GM18909 (cell line): ENCODE results near the gene SEC23A.
"Not testable (repeated sequence)": the region's sequence is repeated elsewhere in the genome, so short reads cannot be mapped to it uniquely, and the experiment has no call there.

ENCODE experiments used
- ATAC-seq: cut with Tn5 transposase; IDR thresholded peaks from one replicate; pipeline ENCODE4 v1.9.1; 2021; ENCODE audit warnings: mild to moderate bottlenecking; ENCODE audit not compliant: unreplicated experiment, poor library complexity

Gene SEC23A

DNA sequence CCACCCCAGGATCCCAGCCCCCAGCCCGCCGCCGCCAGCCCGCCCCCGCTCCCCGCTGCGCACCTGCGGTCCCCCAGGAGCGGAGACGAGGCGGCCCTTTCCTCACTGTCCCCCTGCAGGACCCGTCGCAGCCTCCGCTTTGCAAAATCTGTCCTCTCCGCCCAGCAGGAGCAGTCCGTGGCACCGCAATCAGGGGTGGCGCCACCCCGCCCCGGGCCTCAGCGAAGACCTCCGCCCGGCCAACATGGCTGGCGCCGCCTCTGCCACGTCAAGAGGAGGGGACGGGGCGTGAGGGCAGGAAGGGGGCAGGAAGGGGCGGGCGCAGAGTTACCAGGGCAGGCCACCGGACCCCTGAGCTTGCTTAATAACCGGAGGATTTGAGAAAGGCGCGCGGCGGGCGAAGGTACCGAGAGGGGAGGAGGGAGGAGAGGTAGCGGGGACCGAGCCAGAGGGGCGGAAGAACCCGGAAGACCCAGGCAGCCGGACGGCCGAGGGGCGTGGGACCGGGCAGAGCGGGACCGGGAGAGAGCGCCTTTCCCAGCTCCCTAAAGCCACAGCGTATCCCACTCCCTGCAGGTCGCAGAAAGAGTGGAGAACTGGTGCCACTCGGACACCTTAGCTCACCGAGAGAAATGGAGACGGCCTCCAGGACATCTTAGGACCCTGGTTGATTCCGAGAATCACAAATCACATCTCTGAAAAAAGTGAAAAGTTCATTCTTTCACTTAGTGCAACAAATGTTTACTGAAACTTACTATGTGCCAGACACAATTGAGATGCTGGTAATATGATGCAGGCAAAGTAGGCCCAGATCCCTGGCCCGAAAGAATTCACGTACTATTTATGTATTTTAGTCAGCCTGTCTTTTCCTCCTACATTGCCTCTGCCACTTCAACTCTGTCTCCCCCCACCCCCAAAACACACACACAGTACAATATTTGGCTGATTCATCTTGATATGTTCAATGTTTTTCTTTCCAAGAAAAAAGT is at the start of gene SEC23A:
Gene SEC23A (minus strand): TSS at position 267 of the 989 bp plus-strand sequence. CDS start 7,117 bp downstream, outside the sequence.
- peak; percentile 96 for ATAC-seq

DNA sequence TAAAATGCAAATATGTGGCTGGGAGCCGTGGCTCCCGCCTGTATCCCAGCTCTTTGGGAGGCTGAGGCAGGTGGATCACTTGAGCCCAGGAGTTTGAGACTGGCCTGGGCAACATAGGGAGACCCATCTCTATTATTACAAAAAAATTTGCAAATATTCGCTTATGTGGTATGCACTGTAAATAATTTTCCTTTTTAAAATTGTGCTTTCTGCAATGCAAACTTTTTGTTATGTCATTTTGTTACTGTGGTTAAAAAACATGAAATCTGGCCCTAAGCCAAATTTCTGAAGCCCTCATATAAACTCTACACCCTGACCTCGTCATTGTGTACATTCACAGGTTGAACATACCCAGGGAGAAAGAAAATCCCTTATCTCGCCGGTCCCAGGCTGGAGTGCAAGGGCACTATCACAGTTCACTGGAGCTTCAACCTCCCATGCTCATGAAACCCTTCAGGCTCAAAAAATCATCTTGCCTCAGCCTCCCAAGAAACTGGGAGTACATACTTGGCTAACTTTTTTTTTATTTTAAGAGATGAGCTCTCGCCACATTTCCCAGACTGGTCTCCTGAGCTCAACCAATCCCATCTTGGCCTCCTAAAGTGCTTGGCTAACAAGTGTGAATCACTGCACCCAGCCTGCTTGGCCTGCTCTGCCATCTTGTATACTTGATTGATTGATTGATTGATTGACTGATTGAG is 42.4 kb upstream of the SEC23A start:
- ATAC-seq, result no peak

DNA sequence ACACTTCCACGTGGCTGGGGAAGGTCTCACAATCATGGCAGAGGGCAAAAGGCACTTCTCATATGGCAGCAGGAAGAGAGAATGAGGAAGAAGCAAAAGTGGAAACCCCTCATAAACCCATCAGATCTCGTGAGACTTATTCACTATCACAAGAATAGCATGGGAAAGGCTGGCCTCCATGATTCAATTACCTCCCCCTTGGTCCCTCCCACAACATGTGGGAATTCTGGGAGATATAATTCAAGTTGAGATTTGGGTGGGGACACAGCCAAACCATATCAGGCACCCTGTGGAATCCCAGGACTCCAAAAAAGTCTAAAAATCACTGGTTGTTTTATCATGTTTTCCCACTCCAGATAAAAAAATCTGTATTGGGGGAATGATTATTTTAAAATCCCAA is 40.2 kb upstream of the SEC23A start:
- ATAC-seq, result not testable (repeated sequence)

DNA sequence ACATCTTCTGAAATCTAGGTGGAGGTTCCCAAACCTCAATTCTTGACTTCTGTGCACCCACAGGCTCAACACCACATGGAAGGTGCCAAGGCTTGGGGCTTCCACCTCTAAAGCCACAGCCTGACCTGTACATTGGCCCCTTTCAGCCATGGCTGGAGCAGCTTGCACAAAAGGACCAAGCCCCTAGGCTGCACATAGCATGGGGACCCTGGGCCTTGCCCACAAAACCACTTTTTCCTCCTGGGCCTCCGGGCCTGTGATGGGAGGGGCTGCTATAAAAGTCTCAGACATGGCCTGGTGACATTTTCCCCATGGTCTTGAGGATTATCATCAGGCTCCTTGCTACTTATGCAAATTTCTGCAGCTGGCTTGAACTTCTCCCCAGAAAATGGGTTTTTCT is 38.6 kb upstream of the SEC23A start:
- ATAC-seq, result not testable (repeated sequence)

DNA sequence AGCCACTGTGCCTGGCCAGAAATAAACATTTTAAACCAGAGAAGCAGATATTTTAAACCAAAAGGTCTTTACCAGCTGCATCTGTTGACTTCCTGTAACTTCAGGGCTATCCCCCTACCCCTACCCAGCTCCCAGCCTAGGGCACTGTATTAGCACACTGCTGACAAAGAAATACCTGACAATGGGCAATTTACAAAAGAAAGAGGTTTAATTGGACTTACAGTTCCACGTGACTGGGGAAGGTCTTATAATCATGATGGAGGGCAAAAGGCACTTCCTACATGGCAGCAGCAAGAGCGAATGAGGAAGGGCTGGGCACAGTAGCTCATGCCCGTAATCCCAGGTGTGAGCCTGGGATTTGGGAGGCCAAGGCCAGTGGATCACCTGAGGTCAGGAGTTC is 37.1 kb upstream of the SEC23A start:
- no peak for ATAC-seq

DNA sequence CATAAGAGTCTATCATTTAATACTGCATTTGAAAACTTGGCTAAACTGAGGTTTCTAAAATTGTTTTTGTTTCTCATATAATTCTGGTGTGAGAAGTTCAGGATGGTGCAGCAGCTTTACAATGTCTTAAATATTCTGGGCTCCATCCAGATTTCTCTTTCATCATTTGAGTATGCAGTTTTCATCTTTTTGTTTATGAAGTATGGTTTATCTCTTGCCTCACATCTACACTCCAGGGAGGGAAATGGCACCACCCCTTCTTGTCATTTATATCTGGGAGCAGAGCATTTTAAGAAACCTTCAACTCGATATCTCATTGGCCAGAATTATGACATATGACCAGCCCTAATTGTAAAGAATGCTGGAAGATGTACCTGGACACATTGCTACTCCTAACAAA is 35.4 kb upstream of the SEC23A start:
- no peak for ATAC-seq

DNA sequence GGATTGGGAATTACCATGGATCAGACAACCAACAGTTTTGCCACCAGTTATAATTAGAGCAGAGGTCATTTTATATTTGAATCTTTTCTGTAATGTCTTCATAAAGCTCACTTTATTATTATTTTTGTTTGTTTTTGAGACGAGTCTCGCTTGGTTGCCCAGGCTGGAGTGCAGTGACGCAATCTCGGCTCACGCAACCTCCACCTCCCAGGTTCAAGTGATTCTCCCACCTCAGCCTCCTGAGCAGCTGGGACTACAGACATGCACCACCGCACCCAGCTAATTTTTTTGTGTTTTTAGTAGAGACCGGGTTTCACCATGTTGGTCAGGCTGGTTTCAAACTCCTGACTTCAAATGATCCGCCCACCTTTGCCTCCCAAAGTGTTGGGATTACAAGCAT is 34.8 kb upstream of the SEC23A start:
- ATAC-seq, result not testable (repeated sequence)

DNA sequence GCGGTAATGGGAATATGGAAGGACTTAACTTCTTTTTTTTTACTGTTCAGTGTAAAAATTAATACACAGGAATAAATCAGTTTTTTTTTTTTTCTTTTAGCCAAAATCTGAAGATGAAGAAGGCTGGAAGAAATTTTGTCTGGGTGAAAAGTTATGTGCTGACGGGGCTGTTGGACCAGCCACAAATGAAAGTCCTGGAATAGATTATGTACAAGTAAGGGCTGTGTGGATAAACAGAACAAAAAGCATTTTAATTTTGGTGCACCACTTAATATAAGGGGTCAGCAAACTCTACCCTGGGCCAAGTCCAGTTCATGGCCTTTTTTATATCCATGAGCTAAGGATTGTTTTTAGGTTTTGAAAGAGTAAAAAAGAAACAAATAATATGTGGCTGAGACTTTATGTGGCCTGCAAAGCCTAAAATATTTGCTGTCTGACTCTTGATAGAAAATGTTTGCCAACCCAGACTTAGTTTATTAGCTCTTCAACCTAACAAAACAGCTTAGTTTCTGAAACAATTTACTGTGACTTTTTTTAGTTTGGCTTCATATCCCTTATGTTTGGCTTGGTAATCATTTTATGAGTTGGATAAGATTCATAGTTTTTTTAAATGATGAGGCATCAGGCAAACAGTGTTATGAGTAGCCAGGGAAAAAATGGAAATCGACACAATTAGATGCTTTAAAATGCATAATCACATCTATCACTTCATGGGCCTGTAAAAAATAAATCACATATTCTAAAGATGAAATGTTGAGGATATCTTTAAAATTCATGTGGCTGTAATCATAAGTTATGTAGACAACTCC is 19.5 kb upstream of the SEC23A start:
- no peak for ATAC-seq

DNA sequence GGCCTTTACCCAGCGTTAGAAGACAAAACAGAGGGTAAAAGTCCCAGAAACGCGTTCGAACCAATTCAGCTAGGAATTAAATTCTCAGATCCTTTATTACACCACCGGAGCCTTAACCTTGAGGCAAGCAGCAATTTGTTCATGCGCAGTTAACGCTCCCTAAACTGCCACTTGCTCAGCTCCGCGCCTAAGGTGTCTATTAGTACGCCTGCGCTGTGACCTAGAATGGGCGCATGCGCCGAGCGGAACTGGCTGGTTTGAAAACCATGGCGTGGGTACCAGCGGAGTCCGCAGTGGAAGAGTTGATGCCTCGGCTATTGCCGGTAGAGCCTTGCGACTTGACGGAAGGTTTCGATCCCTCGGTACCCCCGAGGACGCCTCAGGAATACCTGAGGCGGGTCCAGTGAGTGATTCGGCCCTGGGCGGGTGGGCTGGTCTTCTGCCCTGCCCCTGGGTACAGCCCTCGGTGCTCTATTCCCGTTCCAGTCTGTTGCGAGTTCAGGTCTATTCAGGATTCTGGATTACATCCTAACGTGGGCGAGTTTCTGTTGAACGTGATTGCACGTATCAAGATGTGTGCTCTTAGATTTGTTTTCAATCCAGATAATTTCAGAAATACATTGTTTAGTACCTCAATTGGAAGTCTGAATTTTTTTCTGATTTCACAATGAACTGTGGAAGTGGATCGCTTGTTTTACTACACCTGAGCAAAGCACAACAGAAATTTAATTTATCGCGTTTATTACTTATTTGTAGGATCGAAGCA is 11.2 kb upstream of the SEC23A start, which contains the start of gene GEMIN2:
Gene GEMIN2 (plus strand): TSS at position 251 of the 766 bp plus-strand sequence. CDS start 16 bp downstream, at position 267.
- ATAC-seq, result peak; percentile 92

DNA sequence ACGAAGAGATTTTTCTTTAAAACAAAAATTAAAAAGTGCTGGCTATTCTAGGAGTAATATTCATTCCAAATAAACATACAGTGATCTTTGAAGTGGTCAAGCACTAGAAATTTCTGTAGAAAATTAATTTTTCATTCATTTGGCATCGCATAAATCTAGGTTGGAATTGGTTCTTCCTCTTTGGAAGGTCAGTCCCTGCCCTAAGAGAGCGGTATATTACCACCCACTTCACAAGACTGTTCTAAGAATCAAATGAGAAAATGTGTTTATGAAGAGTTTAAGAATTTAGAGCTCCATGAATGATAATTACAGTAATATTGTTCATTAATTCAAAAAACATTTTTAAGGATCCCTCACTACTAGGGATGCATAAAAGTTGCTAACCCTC is 10.6 kb upstream of the SEC23A start:
- ATAC-seq, result no peak

DNA sequence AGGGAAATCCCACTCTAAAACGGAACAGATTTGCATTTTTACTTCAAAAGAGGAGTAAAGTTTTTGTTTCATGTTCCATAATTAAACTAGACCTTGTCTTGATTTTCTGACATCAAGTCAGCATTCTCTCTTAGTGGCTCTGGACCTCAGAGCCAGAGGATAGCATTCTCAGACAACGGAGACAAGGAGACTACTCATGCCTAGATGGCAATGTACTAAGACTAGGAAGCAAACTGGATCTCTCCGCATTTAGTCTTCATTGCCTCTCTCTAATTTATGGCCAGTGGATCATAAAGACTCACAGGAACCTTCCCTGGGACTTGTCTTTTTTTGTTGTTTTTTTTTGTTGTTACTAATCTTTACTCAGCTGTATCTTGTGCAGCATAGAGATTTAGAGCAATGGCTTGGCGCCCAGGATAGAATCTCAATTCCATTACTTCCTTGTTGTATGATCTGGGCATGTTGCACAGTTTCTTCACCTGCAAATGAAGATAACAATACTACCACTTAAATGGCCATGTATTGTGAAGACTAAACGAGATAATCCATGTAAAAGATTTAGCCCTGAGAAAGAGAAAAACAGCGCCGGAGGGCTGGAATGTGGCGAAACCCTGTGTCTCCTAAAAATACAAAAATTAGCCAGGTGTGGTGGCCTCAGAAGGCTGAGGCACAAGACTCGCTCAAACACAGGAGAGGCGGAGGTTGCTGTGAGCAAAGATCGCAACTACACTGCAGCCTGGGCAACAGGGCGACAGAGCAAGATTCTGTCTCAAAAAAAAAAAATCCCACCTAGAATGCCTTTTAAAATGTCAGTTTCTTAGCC is 7.1 kb upstream of the SEC23A start:
- ATAC-seq, result no peak

DNA sequence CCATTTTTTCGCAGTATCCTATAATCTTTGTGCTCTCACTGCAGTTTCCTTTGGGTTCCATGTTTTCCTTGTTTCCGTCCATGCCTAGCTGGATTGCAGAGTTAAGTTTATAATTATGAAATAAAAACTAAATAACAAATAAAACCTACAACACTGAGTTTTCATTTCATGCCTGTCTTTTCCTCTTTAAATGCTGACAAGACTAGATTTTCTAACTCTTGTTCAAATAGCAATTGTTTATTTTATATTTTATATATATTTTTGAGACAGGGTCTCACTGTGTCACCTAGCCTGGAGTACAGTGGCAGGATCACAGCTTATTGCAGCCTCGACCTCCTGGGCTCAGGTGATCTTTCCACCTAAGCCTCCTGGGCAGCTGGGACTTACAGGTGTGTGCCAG is 5.8 kb upstream of the SEC23A start:
- no peak for ATAC-seq

DNA sequence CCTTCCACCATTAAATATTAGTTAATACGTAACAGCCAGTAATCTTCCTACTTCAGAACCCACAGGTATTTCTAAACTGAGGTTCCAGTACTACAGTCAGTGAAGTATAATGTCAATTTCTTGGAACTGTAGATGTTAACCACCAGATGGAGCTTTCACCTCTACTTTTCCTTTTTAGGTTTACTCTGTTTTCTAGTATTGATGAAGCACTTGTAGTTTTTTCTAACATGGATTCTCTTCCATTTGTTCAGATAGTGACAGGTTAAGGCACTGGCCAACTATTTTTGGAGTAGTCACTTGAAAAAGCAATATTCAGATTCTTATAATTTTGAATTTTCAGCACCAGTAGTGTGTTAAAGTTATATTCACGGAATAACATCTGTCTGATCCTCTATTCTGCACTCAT is 4.6 kb upstream of the SEC23A start:
- peak; percentile 29 for ATAC-seq

DNA sequence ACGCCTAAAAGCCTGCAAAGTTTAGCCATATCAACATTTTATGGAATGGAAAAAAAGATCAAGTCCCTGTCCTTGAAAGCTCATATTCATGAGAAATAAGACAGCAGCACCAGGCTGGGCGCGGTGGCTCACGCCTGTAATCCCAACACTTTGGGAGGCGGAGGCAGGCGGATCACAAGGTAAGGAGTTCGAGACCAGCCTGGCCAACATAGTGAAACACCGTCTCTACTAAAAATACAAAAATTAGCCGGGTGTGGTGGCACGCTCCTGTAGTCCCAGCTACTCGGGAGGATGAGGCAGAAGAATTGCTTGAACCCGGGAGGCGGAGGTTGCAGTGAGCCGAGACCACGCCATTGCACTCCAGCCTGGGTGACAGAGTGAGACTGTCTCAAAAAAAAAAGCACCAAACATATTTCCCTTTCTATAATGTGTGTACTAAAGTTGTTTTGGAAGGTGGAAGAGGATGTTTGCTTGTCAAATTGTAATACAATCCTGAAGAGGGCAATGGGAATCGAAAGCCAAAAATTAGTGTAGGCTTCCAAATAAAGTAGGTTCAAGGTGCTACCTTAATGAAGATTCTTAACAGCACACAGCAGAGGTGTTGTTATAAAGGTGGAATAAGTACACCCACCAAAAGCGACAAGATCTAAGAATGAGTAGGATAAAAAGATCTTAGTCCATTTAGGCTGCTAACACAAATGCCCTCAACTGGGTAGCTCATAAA is 1.2 kb upstream of the SEC23A start:
- not testable (repeated sequence) for ATAC-seq

DNA sequence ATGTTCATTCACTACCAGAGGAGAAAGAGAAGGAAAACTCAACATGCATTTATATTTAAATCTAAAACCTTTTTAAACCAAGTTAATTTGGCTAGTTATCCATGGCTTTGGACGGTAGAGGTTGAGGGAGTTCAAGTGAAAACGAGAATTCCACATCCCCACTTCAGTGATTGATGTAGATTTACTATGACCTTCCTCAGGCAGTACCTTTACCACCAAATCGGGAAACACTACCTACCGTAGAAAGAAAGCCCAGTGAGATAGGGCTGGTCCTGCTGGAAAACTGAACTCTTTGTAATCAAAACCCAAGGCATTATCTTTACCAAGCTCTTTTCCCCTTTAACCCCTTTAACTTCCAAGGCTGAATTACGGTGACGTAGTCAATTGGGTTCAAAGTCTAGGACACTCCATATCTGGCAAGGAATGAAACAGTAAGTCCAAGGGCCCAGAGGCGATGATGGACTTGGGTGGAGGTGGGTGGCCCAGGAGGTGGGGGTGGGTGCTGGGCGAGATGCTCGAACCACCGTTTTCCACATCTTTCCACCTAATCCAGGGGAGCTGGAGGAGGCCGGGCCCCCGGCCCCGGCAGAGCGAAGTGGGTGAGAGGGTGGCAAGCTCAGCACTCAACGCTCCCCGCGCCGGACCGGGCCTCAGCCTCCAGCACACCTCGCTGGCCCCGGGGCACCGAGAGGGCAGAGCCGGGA is 618 bp downstream of the SEC23A start:
- ATAC-seq, result peak; percentile 20

DNA sequence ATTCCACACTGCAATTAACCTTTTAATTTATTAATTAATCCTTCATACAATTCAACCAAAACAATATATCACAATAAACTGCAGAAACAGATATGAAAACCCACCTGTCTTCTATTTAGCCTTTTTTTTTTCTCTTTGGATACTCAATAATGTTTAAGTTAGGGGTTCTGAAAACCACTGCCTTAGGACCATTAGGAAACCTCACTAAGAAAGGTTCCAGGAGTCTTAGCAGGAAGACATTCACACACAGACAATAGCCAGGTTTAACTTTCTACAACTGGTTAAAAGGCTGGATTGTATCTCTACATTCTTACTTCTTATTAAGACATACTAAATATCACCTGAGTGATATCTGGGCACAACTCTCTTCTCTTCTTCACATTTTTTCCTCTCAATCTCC is 3.3 kb downstream of the SEC23A start:
- ATAC-seq, result no peak

DNA sequence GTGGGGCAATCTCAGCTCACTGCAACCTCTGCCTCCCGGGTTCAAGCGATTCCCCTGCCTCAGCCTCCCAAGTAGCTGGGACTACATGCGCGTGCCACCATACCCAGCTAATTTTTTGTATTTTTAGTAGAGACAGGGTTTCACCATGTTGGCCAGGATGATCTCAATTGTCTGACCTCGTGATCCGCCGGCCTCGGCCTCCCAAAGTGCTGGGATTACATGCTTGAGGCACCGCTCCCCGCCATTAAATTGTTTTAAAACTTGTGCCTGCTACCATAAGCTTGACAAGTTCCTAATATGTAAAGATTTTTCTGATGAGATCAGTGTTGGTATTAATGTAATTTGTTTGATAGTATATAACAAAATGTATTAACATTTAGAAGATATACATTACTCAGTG is 3.8 kb downstream of the SEC23A start:
- not testable (repeated sequence) for ATAC-seq

DNA sequence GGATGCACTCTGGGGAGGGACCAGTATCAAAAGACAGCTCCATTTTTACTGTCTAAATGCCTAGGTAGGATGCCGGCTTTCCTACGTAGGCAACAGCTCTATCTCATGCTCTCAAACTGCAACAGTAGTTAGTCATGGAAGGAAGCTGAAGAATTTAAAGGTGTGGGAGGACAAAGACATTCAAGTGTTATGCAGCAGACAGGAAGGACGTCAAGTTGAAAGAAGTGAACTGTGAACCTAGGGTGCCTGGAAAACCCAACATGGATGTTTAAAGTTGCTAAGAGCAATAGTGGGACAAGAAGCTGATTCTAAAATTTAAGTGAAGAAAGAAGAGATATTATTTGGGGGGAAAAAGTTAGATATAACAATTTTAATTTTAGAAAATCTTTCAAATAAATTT is 5.9 kb downstream of the SEC23A start:
- no peak for ATAC-seq
